Esophagus squamous epithelium (tissue), 5 donors: ENCODE data around the gene TARS1. TPM values are rescaled to one million over a fixed set of nuclear protein-coding genes. Genes with fewer than 3 reads are reported as not detected.
"Not testable (repeated sequence)": the region's sequence is repeated elsewhere in the genome, so short reads cannot be mapped to it uniquely, and the experiment has no call there.

Experiments
- DNase-seq: peaks from one replicate; lab custom pipeline; 2025; lab: John Stamatoyannopoulos, UW
- H3K27ac ChIP-seq, 4 donors: fragments of 200-600 bp; sonication (generic); one replicate each; pipeline ENCODE4 v1.5.1; 2016 to 2019; ENCODE audit warnings: mild to moderate bottlenecking in 1 of 4
- H3K27me3 ChIP-seq, 4 donors: fragments of 200-600 bp; sonication (generic); 1 replicate in 3 of 4; 2 replicates in 1 of 4; pipeline versions ENCODE4 v1.5.1 to v1.6.0; 2017 to 2021; ENCODE audit warnings: antibody characterized with exemption in 1 of 4
- H3K36me3 ChIP-seq, 3 donors: fragments of 200-600 bp; sonication (generic); one replicate each; pipeline ENCODE4 v1.5.1; 2016 to 2019
- H3K4me1 ChIP-seq, 3 donors: fragments of 200-600 bp; sonication (generic); one replicate each; pipeline ENCODE4 v1.5.1; 2017 to 2019
- H3K4me3 ChIP-seq, 4 donors: fragments of 200-600 bp; sonication (generic); 1 replicate in 3 of 4; 2 replicates in 1 of 4; pipeline ENCODE4 v1.5.1; 2016 to 2019; ENCODE audit warnings: mild to moderate bottlenecking in 2 of 4, moderate library complexity in 1 of 4
- H3K9me3 ChIP-seq, 3 donors: fragments of 200-600 bp; sonication (generic); one replicate each; pipeline ENCODE4 v1.5.1; 2016 to 2019
- CTCF ChIP-seq, 6 experiments: fragments of 450-650 bp in 4 of 6; fragments of 200-600 bp in 2 of 6; sonication (generic) in 2 of 6; IDR thresholded peaks; one replicate each; pipeline ENCODE4 v1.5.1; 2016 to 2019; ENCODE audit warnings: antibody characterized with exemption in 6 of 6, mild to moderate bottlenecking in 4 of 6, moderate library complexity in 4 of 6
- POLR2A ChIP-seq, 4 donors: fragments of 450-650 bp; IDR thresholded peaks; one replicate each; pipeline ENCODE4 v1.6.1; 2017; ENCODE audit warnings: antibody characterized with exemption in 4 of 4, mild to moderate bottlenecking in 4 of 4, moderate library complexity in 3 of 4
- WGBS, 2 donors: methylation state at CpG; one replicate each; pipeline ENCODE4 v1.1.5; 2018; 5-methylcytosine and 5-hydroxymethylcytosine counted together
- intact Hi-C: fragments of 100-400 bp; cut with DNase I; formaldehyde crosslinking; loops from one replicate; pipeline ENCODE4 v1.15.0; 2022
- total RNA-seq, 4 donors: library from RNA; depleted of rRNA; stranded (reverse); fragments of >200 nt; gene quantifications; one replicate each; pipeline ENCODE4 v1.1.0, GENCODE V29; 2016
- donor health status: DM: yes; HTN: yes; CAD: no.

Gene TARS1
- total RNA-seq, 4 donors from 2014 or later, result 66.6 to 192 (median 98.4) TPM

DNA sequence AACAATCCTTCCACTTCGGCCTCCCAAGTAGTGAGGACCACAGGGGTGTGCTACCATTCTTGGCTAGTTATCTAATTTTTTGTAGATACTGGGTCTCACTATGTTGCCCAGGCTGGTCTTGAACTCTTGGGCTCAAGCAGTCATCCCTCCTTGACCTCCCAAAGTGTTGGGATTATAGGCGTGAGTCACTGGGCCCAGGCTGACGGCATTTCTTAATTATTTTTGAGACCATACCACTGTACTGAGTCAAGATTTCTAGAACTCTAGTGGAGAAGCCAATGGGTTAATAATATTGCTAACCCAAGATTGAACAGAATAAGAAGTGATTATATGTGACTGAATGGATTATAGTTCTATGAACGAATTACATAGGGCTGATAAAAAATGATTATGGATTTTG, 66.7 kb downstream of the TARS1 start:
- WGBS, 2 donors, result 77% methylated on average over 4 of the region's 4 CpGs
- Histone ChIP-seq H3K27me3 (no peaks in the 10 kb centered on the region), H3K36me3 (no peaks in the 10 kb centered on the region), H3K27ac (no peak overlapping the region), H3K4me3 (no peak overlapping the region), H3K4me1 (no peaks in the 10 kb centered on the region), H3K9me3 (no peaks in the 10 kb centered on the region)
- TF ChIP-seq POLR2A (IDR thresholded peaks at IDR 0.05) (no peak), CTCF (IDR thresholded peaks at IDR 0.05) (no peak)
- intact Hi-C loops, result no loop called here
- DNase-seq, result no peak

DNA sequence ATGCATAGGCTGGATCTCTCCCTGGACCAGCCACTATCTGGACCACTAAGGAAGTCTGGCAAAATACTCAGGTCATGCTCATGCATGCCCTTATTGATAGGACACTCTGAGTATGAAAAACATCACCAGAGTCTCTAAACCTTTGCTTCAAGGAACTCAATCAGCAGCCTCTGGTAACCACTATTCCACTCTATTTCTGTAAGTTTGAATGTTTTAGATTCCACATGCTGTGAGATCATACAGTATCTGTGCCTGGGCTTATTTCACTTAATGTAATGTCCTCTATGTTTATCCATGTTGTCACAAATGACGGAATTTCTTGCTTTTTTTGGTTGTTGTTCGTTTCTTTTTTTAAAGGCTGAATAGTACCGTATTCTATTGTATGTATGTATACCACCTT, 68.3 kb downstream of the TARS1 start:
- DNase-seq, result no peak
- Histone ChIP-seq H3K4me1 (no peaks in the 10 kb centered on the region), H3K27me3 (no peaks in the 10 kb centered on the region), H3K9me3 (no peaks in the 10 kb centered on the region), H3K4me3 (no peak overlapping the region), H3K27ac (no peak overlapping the region), H3K36me3 (no peaks in the 10 kb centered on the region)
- TF ChIP-seq CTCF (IDR thresholded peaks at IDR 0.05), result no peak
- WGBS, 2 donors, result 80 to 86% methylated on average over 3 of the region's 3 CpGs
- intact Hi-C loops, result no loop called here

- WGBS, 2 donors, result 80 to 88% methylated on average over 3 of the region's 3 CpGs
- intact Hi-C loops, result no loop called here
- no peak for DNase-seq
- no peak for TF ChIP-seq CTCF (IDR thresholded peaks at IDR 0.05)
- TF ChIP-seq POLR2A (IDR thresholded peaks at IDR 0.05), result no peak
- H3K4me1 ChIP-seq, result no peaks in the 10 kb centered on the region
- H3K4me3 ChIP-seq, result no peak overlapping the region
- H3K27ac ChIP-seq, result no peak overlapping the region
- no peaks in the 10 kb centered on the region for H3K9me3 ChIP-seq
- H3K27me3 ChIP-seq, result no peaks in the 10 kb centered on the region
- no peaks in the 10 kb centered on the region for H3K36me3 ChIP-seq
These were observed 72.9 kb downstream of the TARS1 start for GRCh38 chr5:33513462-33514185.

DNA sequence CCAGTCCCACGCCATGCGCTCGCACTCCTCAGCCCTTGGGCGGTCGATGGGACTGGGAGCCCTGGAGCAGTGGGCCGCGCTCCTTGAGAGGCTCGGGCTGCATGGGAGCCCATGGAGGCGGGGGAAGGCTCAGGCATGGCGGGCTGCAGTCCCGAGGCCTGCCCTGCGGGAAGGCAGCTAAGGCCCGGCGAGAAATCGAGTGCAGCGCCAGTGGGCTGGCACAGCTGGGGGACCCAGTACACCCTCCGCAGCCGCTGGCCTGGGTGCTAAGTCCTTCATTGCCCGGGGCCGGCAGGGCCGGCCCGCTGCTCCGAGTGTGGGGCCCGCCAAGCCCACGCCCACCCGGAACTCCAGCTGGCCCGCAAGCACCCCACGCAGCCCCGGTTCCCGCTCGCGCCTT, 74.6 kb downstream of the TARS1 start:
- intact Hi-C loops, H3K27ac ChIP-seq, H3K36me3 ChIP-seq, H3K4me1 ChIP-seq, H3K9me3 ChIP-seq, H3K27me3 ChIP-seq, H3K4me3 ChIP-seq, DNase-seq: not testable (repeated sequence)
- WGBS, 2 donors, result no CpG with 5 or more reads among the region's 32 CpGs

GRCh38 chr5:33516421-33516820, 75.7 kb downstream of the TARS1 start:
- no peak overlapping the region for H3K4me3 ChIP-seq
- intact Hi-C loops, result no loop called here
- DNase-seq, result no peak
- TF ChIP-seq POLR2A (IDR thresholded peaks at IDR 0.05), result no peak
- TF ChIP-seq CTCF (IDR thresholded peaks at IDR 0.05), result no peak
- no peaks in the 10 kb centered on the region for H3K4me1 ChIP-seq
- no peak overlapping the region for H3K27ac ChIP-seq
- no peaks in the 10 kb centered on the region for H3K9me3 ChIP-seq
- H3K36me3 ChIP-seq, result no peaks in the 10 kb centered on the region
- 72% methylated on average over 2 of the region's 2 CpGs for WGBS, 2 donors
- no peaks in the 10 kb centered on the region for H3K27me3 ChIP-seq
